NCI-H510A treated with DMSO at 0.1 percent for 48 hours (cell line): Measurements from ENCODE around the gene CYP26C1.
"Not testable (repeated sequence)": the region's sequence is repeated elsewhere in the genome, so short reads cannot be mapped to it uniquely, and the experiment has no call there.

Source experiments
- DNase-seq: peaks from one replicate; lab custom pipeline; 2025; lab: John Stamatoyannopoulos, UW

Gene CYP26C1

GRCh38 chr10:93079663-93080349, 19.2 kb downstream of the CYP26C1 start:
- DNase-seq = no peak

- peak; percentile 27 for DNase-seq
These were observed 19.9 kb downstream of the CYP26C1 start for GRCh38 chr10:93080350-93081046.

GRCh38 chr10:93081318-93081717, 20.7 kb downstream of the CYP26C1 start:
- DNase-seq = no peak

- no peak for DNase-seq
These were observed 21.2 kb downstream of the CYP26C1 start for GRCh38 chr10:93081834-93082233.

- no peak for DNase-seq
These were observed 23.3 kb downstream of the CYP26C1 start for GRCh38 chr10:93083743-93084539.

- DNase-seq = no peak
These were observed 24.8 kb downstream of the CYP26C1 start for GRCh38 chr10:93085272-93085859.

GRCh38 chr10:93086289-93086688, 25.7 kb downstream of the CYP26C1 start:
- DNase-seq = no peak

GRCh38 chr10:93087846-93088245, 27.2 kb downstream of the CYP26C1 start:
- no peak for DNase-seq

GRCh38 chr10:93088466-93088865, 27.9 kb downstream of the CYP26C1 start:
- DNase-seq = no peak

GRCh38 chr10:93090619-93091018, 30.0 kb downstream of the CYP26C1 start:
- no peak for DNase-seq

- no peak for DNase-seq
These were observed 31.4 kb downstream of the CYP26C1 start for GRCh38 chr10:93091960-93092359.

- DNase-seq = no peak
These were observed 34.6 kb downstream of the CYP26C1 start for GRCh38 chr10:93095225-93095624.

- no peak for DNase-seq
These were observed 36.3 kb downstream of the CYP26C1 start for GRCh38 chr10:93096901-93097300.

GRCh38 chr10:93097386-93097785, 36.8 kb downstream of the CYP26C1 start:
- no peak for DNase-seq

GRCh38 chr10:93098816-93099215, 38.2 kb downstream of the CYP26C1 start:
- no peak for DNase-seq

GRCh38 chr10:93099670-93100069, 39.1 kb downstream of the CYP26C1 start:
- no peak for DNase-seq

GRCh38 chr10:93101148-93101547, 40.5 kb downstream of the CYP26C1 start:
- not testable (repeated sequence) for DNase-seq

- no peak for DNase-seq
These were observed 43.4 kb downstream of the CYP26C1 start for GRCh38 chr10:93103953-93104352.

GRCh38 chr10:93106631-93107072, 46.1 kb downstream of the CYP26C1 start:
- peak; percentile 91 for DNase-seq

- DNase-seq = no peak
These were observed 50.0 kb downstream of the CYP26C1 start for GRCh38 chr10:93110472-93111146.

GRCh38 chr10:93113042-93113441, 52.4 kb downstream of the CYP26C1 start:
- DNase-seq = no peak
